ENCODE data around the gene ZDHHC23. TPM values are rescaled to one million over a fixed set of nuclear protein-coding genes. Genes with fewer than 3 reads are reported as not detected.
A peak's percentile ranks its signal among the peaks of the same experiment; 100 is the strongest.

ZDHHC23 gene, protein sequence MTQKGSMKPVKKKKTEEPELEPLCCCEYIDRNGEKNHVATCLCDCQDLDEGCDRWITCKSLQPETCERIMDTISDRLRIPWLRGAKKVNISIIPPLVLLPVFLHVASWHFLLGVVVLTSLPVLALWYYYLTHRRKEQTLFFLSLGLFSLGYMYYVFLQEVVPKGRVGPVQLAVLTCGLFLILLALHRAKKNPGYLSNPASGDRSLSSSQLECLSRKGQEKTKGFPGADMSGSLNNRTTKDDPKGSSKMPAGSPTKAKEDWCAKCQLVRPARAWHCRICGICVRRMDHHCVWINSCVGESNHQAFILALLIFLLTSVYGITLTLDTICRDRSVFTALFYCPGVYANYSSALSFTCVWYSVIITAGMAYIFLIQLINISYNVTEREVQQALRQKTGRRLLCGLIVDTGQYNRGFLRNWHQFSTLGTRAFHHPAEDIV
- polyA plus RNA-seq (2013), result 2.1 and 2.7 TPM in 2 replicates

- Histone ChIP-seq H3K27ac (ENCODE audit: low read depth, low read length) (peak within 1 kb of the TSS; percentile 30), H3K14ac (ENCODE audit: low read length) (peak within 1 kb of the TSS; percentile 26), H3K4me3 (ENCODE audit: low read depth, low read length) (peak within 1 kb of the TSS; percentile 72), H3K4me2 (ENCODE audit: low read length) (peak within 1 kb of the TSS; percentile 87), H3K9ac (ENCODE audit: low read length) (peak within 1 kb of the TSS; percentile 4), H2AK5ac (ENCODE audit: low read length) (no peak within 1 kb of the TSS), H4K12ac (ENCODE audit: low read depth, low read length) (no peak within 1 kb of the TSS), H3K79me2 (ENCODE audit: control insufficient read depth, insufficient read depth, low read length, poor library complexity) (no peaks in the 10 kb centered on the region), H3K4ac (ENCODE audit: low read depth, low read length) (no peak within 1 kb of the TSS), H4K8ac (ENCODE audit: low read depth, low read length) (peak within 1 kb of the TSS; percentile 32), H3K36me3 (ENCODE audit: control insufficient read depth in 1 of 2, insufficient read depth in 2 of 2, low read length in 2 of 2) (no peaks in the 10 kb centered on the region), H2BK12ac (ENCODE audit: low read length) (no peak within 1 kb of the TSS), H3K18ac (ENCODE audit: low read length) (peak within 1 kb of the TSS; percentile 2), H3K23ac (ENCODE audit: low read length) (no peak within 1 kb of the TSS), H2BK5ac (ENCODE audit: low read depth, low read length, poor library complexity) (no peak within 1 kb of the TSS), H2BK120ac (ENCODE audit: insufficient read depth, low read length, poor library complexity) (no peak within 1 kb of the TSS), H3K79me1 (ENCODE audit: low read length) (no peaks in the 10 kb centered on the region), H4K91ac (ENCODE audit: low read depth, low read length) (no peak within 1 kb of the TSS), H3K4me1 (ENCODE audit: control insufficient read depth in 1 of 2, insufficient read depth in 2 of 2, low read length in 2 of 2) (peaks cover 0 to 6% of the 10 kb centered on the region in 2 experiments), H2AFZ (ENCODE audit: insufficient read depth, low read length, poor library complexity) (peak within 1 kb of the TSS; percentile 61), H3K27me3 (ENCODE audit: insufficient read depth, low read length) (no peaks in the 10 kb centered on the region), H3K9me3 (ENCODE audit: insufficient read depth, low read depth, low read length) (no peaks in the 10 kb centered on the region)
- no CpG with 5 or more reads among the region's 80 CpGs for WGBS (ENCODE audit: extremely low coverage, insufficient coverage, insufficient read length)
- peak; percentile 70 to 84 for DNase-seq
Observed at GRCh38 chr3:113947372-113948014, at the start of gene ZDHHC23. Gene ZDHHC23 (plus strand): TSS chr3:113948013. CDS start chr3:113948803, 790 bp downstream.

DNA sequence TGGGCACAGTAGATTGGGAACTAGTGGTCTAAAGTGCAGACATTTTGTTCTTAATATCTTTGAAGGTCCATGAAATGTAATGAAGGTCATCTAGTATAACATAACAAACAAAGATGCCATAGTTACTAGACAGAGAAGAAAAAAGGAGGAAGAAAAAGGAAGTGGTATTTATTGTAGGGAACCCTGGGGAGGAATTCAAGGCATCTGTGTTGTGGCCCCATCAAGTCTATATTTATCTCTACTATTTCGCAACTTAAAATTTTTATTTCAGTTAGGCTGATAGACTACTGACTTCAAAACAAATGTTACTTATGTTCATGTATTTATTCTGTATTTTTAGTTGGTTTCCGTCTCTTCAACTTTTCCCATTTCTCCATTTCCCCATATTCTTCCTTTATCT, 48.9 kb upstream of the ZDHHC23 start:
- H4K8ac ChIP-seq (ENCODE audit: low read depth, low read length), result no peak overlapping the region
- H3K9ac ChIP-seq (ENCODE audit: low read length), result no peak overlapping the region
- H3K14ac ChIP-seq (ENCODE audit: low read length), result no peak overlapping the region
- no peak overlapping the region for H2AFZ ChIP-seq (ENCODE audit: insufficient read depth, low read length, poor library complexity)
- H3K4me2 ChIP-seq (ENCODE audit: low read length), result no peak overlapping the region
- H3K4ac ChIP-seq (ENCODE audit: low read depth, low read length), result no peak overlapping the region
- no peak overlapping the region for H2BK12ac ChIP-seq (ENCODE audit: low read length)
- no peak overlapping the region for H4K91ac ChIP-seq (ENCODE audit: low read depth, low read length)
- H2BK120ac ChIP-seq (ENCODE audit: insufficient read depth, low read length, poor library complexity), result no peak overlapping the region
- H3K23ac ChIP-seq (ENCODE audit: low read length), result no peak overlapping the region
- no peaks in the 10 kb centered on the region for H3K4me1 ChIP-seq (ENCODE audit: control insufficient read depth in 1 of 2, insufficient read depth in 2 of 2, low read length in 2 of 2)
- H2AK5ac ChIP-seq (ENCODE audit: low read length), result no peak overlapping the region
- no peaks in the 10 kb centered on the region for H3K9me3 ChIP-seq (ENCODE audit: insufficient read depth, low read depth, low read length)
- H3K79me2 ChIP-seq (ENCODE audit: control insufficient read depth, insufficient read depth, low read length, poor library complexity), result no peaks in the 10 kb centered on the region
- no peaks in the 10 kb centered on the region for H3K36me3 ChIP-seq (ENCODE audit: control insufficient read depth in 1 of 2, insufficient read depth in 2 of 2, low read length in 2 of 2)
- H3K79me1 ChIP-seq (ENCODE audit: low read length), result no peaks in the 10 kb centered on the region
- WGBS (ENCODE audit: extremely low coverage, insufficient coverage, insufficient read length), result no CpG with 5 or more reads among the region's 2 CpGs
- peak in 1 of 2 donors; percentile 61 for DNase-seq
- no peak overlapping the region for H4K12ac ChIP-seq (ENCODE audit: low read depth, low read length)
- H3K27me3 ChIP-seq (ENCODE audit: insufficient read depth, low read length), result no peaks in the 10 kb centered on the region
- no peak overlapping the region for H3K18ac ChIP-seq (ENCODE audit: low read length)
- H3K27ac ChIP-seq (ENCODE audit: low read depth, low read length), result no peak overlapping the region
- no peak overlapping the region for H3K4me3 ChIP-seq (ENCODE audit: low read depth, low read length)
- H2BK5ac ChIP-seq (ENCODE audit: low read depth, low read length, poor library complexity), result no peak overlapping the region

- Histone ChIP-seq H2BK120ac (ENCODE audit: insufficient read depth, low read length, poor library complexity) (no peak overlapping the region), H3K79me2 (ENCODE audit: control insufficient read depth, insufficient read depth, low read length, poor library complexity) (no peaks in the 10 kb centered on the region), H3K4ac (ENCODE audit: low read depth, low read length) (no peak overlapping the region), H4K12ac (ENCODE audit: low read depth, low read length) (no peak overlapping the region), H3K9ac (ENCODE audit: low read length) (no peak overlapping the region), H2AK5ac (ENCODE audit: low read length) (no peak overlapping the region), H3K27me3 (ENCODE audit: insufficient read depth, low read length) (no peaks in the 10 kb centered on the region), H3K27ac (ENCODE audit: low read depth, low read length) (no peak overlapping the region), H4K91ac (ENCODE audit: low read depth, low read length) (no peak overlapping the region), H3K18ac (ENCODE audit: low read length) (no peak overlapping the region), H3K9me3 (ENCODE audit: insufficient read depth, low read depth, low read length) (no peaks in the 10 kb centered on the region), H2AFZ (ENCODE audit: insufficient read depth, low read length, poor library complexity) (no peak overlapping the region), H3K36me3 (ENCODE audit: control insufficient read depth in 1 of 2, insufficient read depth in 2 of 2, low read length in 2 of 2) (no peaks in the 10 kb centered on the region), H2BK5ac (ENCODE audit: low read depth, low read length, poor library complexity) (no peak overlapping the region), H3K23ac (ENCODE audit: low read length) (no peak overlapping the region), H3K4me3 (ENCODE audit: low read depth, low read length) (no peak overlapping the region), H2BK12ac (ENCODE audit: low read length) (no peak overlapping the region), H4K8ac (ENCODE audit: low read depth, low read length) (no peak overlapping the region), H3K4me2 (ENCODE audit: low read length) (no peak overlapping the region), H3K79me1 (ENCODE audit: low read length) (no peaks in the 10 kb centered on the region), H3K4me1 (ENCODE audit: control insufficient read depth in 1 of 2, insufficient read depth in 2 of 2, low read length in 2 of 2) (no peaks in the 10 kb centered on the region), H3K14ac (ENCODE audit: low read length) (no peak overlapping the region)
- DNase-seq, result no peak
- WGBS (ENCODE audit: extremely low coverage, insufficient coverage, insufficient read length), result no CpG with 5 or more reads among the region's 4 CpGs
Observed at GRCh38 chr3:113906568-113907140, 41.2 kb upstream of the ZDHHC23 start.

DNA sequence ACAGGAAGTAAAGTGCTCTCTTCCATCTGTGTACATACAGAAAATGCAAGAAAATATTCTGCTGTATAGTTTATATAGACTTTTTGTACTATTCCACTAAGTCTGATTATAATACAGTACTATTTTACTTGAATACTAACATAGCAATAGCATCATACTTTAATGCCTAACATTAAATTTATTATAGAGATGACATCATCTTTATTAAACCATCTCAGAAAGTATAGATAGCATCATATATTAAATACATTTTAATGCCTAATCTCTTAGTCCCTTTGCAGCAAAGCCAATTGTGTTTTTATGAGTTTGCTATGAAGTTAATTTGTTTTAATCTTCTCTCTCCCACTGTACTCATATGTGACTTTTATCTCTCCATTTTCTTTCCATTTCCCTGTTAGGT, 39.7 kb upstream of the ZDHHC23 start:
- H3K79me1 ChIP-seq (ENCODE audit: low read length), result no peaks in the 10 kb centered on the region
- DNase-seq, result no peak
- no peaks in the 10 kb centered on the region for H3K9me3 ChIP-seq (ENCODE audit: insufficient read depth, low read depth, low read length)
- no peak overlapping the region for H3K23ac ChIP-seq (ENCODE audit: low read length)
- H3K27me3 ChIP-seq (ENCODE audit: insufficient read depth, low read length), result no peaks in the 10 kb centered on the region
- H3K9ac ChIP-seq (ENCODE audit: low read length), result no peak overlapping the region
- no peak overlapping the region for H4K12ac ChIP-seq (ENCODE audit: low read depth, low read length)
- H2BK120ac ChIP-seq (ENCODE audit: insufficient read depth, low read length, poor library complexity), result no peak overlapping the region
- no peak overlapping the region for H3K4me2 ChIP-seq (ENCODE audit: low read length)
- no peak overlapping the region for H3K14ac ChIP-seq (ENCODE audit: low read length)
- no peaks in the 10 kb centered on the region for H3K79me2 ChIP-seq (ENCODE audit: control insufficient read depth, insufficient read depth, low read length, poor library complexity)
- H2BK5ac ChIP-seq (ENCODE audit: low read depth, low read length, poor library complexity), result no peak overlapping the region
- no peaks in the 10 kb centered on the region for H3K36me3 ChIP-seq (ENCODE audit: control insufficient read depth in 1 of 2, insufficient read depth in 2 of 2, low read length in 2 of 2)
- no peak overlapping the region for H3K4me3 ChIP-seq (ENCODE audit: low read depth, low read length)
- H3K4me1 ChIP-seq (ENCODE audit: control insufficient read depth in 1 of 2, insufficient read depth in 2 of 2, low read length in 2 of 2), result no peaks in the 10 kb centered on the region
- H3K18ac ChIP-seq (ENCODE audit: low read length), result no peak overlapping the region
- H2AFZ ChIP-seq (ENCODE audit: insufficient read depth, low read length, poor library complexity), result no peak overlapping the region
- no peak overlapping the region for H4K91ac ChIP-seq (ENCODE audit: low read depth, low read length)
- H3K27ac ChIP-seq (ENCODE audit: low read depth, low read length), result no peak overlapping the region
- H3K4ac ChIP-seq (ENCODE audit: low read depth, low read length), result no peak overlapping the region
- no peak overlapping the region for H2BK12ac ChIP-seq (ENCODE audit: low read length)
- H2AK5ac ChIP-seq (ENCODE audit: low read length), result no peak overlapping the region
- H4K8ac ChIP-seq (ENCODE audit: low read depth, low read length), result no peak overlapping the region
